Stimulated activated CD4-positive, alpha-beta T cell treated with anti-CD3 and anti-CD28 coated beads, Interleukin-15, amount 100 ng/mL, for 48 hours (primary cell): ENCODE measurements around the gene ANP32B.
"Not testable (repeated sequence)": the region's sequence is repeated elsewhere in the genome, so short reads cannot be mapped to it uniquely, and the experiment has no call there.

ENCODE experiments used
- DNase-seq, 2 donors: peaks; one replicate each; pipeline ENCODE4 v3.0.0-alpha.2; 2020; ENCODE audit warnings: low read depth in 2 of 2

Gene ANP32B

GRCh38 chr9:97963232-97963631 is 19.9 kb upstream of the ANP32B start:
- DNase-seq: no peak

DNA sequence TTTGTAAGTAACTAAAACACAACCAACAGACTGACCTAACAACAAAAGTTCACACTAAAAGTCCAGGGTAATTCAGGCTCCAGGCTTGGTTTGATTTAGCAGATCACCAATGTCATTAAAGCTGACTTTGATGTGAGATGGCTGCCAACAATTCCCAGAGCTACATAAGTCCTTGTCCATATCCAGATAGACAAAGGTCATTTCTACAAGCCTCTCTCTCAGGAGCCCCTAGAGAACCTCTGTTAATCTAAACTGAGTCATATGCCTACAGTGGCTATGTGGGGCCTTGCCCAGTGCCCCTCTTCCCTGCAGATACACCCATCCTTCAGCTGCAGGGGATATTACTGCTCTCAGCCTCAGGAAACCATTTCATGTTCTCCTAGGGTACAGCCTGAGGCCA is 18.2 kb upstream of the ANP32B start:
- no peak for DNase-seq

DNA sequence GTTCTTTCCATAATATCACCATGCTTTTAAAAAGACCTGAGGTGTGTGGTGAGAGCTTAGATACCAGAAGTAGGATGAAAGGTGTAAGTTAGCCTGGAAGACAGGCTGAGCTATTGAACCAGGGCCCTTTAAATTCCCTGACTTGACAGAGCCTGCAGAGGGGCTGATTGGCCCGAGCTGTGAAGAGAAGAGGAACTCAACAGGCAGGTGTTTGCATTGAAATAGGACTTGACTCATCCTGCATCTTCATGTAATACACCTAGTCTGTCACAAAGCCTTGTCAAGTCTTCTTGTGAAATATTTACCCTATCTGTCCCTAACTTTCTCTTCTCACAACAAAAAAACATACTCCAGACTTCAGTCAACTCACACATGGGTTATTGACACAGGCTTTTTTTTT is 16.6 kb upstream of the ANP32B start:
- no peak for DNase-seq

DNA sequence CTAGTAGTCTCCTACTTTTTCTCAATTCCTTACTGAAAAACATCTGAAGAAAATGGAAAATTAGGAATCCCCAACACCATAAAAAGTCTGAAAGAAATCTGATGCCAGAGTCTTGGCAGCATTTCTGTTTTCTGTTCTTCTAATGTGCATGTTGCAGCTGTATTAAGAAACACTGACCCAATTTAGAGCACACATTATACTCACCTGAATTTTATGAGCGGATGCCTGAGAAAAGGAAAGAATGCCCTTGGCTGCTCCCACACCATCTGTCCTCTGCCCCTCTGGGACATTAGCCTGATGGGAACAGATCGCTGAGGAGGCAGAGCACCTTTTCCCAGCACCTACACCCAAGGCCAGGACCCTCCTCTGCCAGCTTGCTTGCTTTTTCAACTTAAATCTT is 14.1 kb upstream of the ANP32B start:
- DNase-seq: no peak

DNA sequence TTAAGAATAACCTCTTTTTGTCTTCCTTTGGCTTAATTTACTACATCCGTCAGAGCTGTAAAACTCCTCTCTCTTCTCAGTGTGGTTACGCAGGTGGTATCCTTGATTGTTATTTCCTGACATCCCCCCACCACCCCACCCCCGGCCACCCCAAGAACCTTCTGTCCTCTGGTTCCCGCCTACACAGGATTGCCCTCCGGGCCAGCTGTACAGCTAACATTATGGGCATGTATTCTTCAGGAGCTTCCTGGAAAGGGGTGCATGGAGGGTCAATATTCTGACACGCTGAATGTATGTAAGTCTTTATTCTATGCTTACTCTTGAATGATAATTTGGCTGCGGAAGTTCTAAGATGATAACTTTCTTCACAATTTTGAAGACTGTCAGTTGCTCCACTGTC is 13.0 kb upstream of the ANP32B start:
- no peak for DNase-seq

DNA sequence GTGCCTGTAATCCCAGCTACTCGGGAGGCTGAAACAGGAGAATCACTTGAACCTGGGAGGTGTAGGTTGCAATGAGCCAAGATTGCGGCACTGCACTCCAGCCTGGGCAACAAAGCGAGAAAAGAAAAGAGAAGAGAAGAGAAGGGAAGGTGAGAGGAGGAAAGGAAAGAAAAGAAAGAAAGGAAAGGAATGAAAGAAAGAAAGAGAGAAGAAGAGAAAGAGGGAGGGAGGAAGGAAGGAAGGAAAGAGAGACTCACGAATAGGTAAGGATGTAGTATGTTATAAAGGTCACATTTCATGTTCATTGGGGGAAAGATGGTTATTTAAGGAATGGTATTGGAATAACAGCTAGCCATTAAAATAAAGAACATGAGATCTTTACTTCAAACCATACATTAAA is 10.4 kb upstream of the ANP32B start:
- no peak for DNase-seq

- DNase-seq: no peak
Measured at GRCh38 chr9:97975376-97975775, 7.8 kb upstream of the ANP32B start.

- DNase-seq: not testable (repeated sequence)
Measured at GRCh38 chr9:97976633-97977032, 6.5 kb upstream of the ANP32B start.

GRCh38 chr9:97978371-97979130 is 4.6 kb upstream of the ANP32B start:
- no peak for DNase-seq

- no peak for DNase-seq
Measured at GRCh38 chr9:97979788-97980478, 3.2 kb upstream of the ANP32B start.

DNA sequence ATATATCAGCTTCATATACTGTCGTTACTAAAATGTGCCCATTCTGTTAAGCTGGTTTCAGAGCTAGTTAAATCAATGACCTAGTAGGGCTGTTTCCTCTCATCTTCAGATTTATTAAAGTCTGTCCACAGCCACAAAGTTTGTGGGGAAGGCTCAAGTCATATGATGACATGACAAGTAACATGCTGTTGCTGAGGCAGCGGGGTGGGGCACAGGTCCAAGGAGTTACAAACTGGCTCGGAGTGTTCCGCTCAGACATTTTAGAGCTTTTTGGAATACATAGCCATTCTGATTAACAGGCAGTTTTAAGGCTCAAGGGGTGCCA is 2.7 kb upstream of the ANP32B start:
- DNase-seq: no peak

GRCh38 chr9:97980918-97981845 is 2.0 kb upstream of the ANP32B start:
- DNase-seq: no peak

GRCh38 chr9:97981846-97982682 is 1.1 kb upstream of the ANP32B start:
- no peak for DNase-seq

- DNase-seq: peak; percentile 25
Measured at GRCh38 chr9:97983589-97984187, 547 bp downstream of the ANP32B start.

DNA sequence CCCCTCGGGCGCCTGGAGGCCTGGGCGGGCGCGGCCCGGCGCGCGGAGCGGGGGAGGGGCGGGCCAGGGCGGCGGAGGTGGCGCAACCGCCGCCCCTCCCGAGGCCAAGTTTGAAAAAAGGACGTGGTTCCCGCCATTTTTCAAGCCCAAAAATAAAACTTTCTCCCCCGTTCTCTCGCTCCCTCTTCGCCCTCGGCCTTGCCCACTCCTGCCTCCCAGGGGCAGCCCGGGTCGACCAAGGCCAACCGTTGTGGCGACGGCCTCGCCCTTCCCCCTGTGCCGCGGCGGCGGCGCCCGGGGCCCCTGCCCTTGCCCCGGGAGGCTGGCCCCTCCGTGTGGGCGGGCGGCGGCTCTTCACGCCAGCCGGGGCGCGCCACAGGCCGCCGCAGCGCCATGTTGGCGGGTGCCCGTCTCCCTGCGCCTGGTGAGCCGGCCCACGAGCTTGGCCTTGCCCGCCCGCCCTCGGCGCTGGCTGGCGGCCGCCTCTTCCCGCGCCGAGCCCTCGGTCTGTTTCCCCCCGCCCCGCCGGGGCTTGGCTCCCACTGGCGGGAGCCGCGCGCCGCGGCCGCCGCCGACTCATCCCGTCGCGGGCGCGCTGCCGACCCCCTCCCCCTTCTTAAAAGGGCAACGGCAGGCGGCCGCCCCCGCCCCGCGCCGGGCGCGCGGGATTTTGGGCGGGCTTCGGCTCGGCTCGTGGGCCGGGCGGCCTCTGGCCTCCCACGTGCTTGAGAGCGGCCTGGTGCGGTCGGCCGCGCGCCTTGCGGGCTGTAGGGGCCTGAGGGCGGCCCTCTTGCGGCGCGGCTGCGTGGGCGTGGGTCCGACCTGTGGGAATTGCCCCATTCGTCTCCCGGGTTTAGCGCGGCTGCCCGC is 1.3 kb downstream of the ANP32B start:
- DNase-seq: peak; percentile 71 to 73

DNA sequence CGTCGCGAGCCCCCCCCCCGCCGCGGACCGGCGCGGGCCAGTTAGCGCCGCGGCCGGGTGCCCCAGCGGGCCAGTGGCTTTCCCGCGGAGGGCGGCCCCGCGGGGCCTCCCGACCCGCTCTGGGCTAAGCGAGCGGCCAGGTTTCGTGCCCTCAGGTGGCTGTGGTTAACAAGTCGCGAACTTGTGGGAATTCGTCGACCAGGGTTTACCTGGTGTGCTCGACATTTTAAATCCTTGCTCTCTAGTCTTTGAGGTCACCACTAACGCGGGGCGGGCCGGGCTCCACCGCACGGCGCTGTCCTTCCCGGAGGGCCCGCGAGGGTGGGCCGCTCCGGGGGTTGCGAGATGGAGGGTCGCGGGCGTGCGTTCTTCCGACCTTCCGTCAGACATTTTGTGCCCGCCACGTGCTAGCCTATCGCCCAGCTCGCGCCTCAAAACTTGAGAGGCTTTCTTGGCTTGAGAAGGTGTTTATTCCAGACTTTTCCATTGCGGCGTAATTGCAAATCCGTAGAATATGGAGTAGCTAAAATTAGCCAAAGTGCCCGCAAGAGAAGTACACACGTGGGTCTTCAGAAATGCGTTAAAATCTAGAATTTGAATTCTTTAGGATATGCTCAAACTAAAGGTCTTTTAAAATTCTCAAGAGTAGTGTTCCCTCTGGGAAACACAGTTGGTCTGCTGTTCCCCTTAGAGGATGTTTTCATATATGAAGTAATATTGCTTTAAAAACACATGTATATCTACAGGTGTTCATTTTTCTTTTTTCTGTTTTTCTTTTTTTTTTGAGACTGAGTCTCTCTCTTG is 2.1 kb downstream of the ANP32B start:
- DNase-seq: peak; percentile 29 to 32

GRCh38 chr9:97987487-97987886 is 4.3 kb downstream of the ANP32B start:
- DNase-seq: no peak

DNA sequence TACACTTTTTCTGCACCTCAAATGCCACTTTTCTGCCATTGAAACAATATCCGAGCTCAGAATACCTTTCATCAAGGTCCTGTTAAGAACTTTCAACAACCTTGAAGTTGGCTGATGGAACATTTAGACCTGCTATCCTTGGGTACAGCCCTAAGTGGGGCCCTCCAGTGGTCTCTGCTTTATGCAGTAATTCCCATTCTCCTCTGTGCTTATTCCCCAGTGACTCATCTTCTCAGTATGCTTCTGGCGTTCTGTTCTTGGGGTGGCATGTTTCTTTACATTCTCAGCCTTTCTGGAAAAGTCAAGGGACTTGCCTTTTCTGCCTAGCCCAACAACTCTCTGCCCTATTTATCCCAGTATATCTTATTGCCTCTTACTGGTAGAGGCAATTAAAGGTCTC is 7.1 kb downstream of the ANP32B start:
- no peak for DNase-seq

GRCh38 chr9:97991818-97992217 is 8.7 kb downstream of the ANP32B start:
- no peak for DNase-seq
